H1 (cell line): ENCODE data around the gene CEBPB. TPM values are rescaled to one million over a fixed set of nuclear protein-coding genes. Genes with fewer than 3 reads are reported as not detected.
A peak's percentile ranks its signal among the peaks of the same experiment; 100 is the strongest.

Experiments
- BACH1 ChIP-seq: IDR thresholded peaks from 2 replicates; pipeline ENCODE4 v1.6.1; 2012; ENCODE audit warnings: low read length, improper control_type of control experiment
- CHD2 ChIP-seq: IDR thresholded peaks from 2 replicates; pipeline ENCODE4 v1.6.1; 2012; ENCODE audit warnings: low read length, improper control_type of control experiment
- CREB1 ChIP-seq: IDR thresholded peaks from 2 replicates; pipeline ENCODE4 v1.6.1; 2012; ENCODE audit warnings: inconsistent platforms
- CTCF ChIP-seq, 3 experiments: IDR thresholded peaks; 1 replicate in 2 of 3; 2 replicates in 1 of 3; pipeline versions ENCODE4 v1.5.1 to v1.6.1; 2011; ENCODE audit warnings: low read length in 3 of 3, mild to moderate bottlenecking in 3 of 3, inconsistent platforms in 2 of 3, low read depth in 1 of 3, moderate library complexity in 1 of 3; ENCODE audit not compliant: insufficient read depth in 1 of 3; ENCODE audit errors: control extremely low read depth in 1 of 3
- EZH2 ChIP-seq: fragments of 200-600 bp; sonication (generic); IDR thresholded peaks from 2 replicates; pipeline ENCODE4 v1.7.1; 2012; ENCODE audit warnings: low read depth, mild to moderate bottlenecking, moderate library complexity, low read length, inconsistent platforms; ENCODE audit not compliant: severe bottlenecking
- HDAC2 ChIP-seq, 2 experiments: fragments of 300-600 bp in 1 of 2; sonication (generic) in 1 of 2; IDR thresholded peaks; 2 replicates each; pipeline ENCODE4 v1.6.1; 2011 to 2012; ENCODE audit warnings: low read depth in 2 of 2, low read length in 2 of 2, mild to moderate bottlenecking in 2 of 2, moderate library complexity in 2 of 2, borderline replicate concordance in 1 of 2, inconsistent platforms in 1 of 2
- KDM1A ChIP-seq: fragments of 200-600, 300-600 bp; sonication (generic); IDR thresholded peaks from 2 replicates; pipeline ENCODE4 v1.7.1; 2016; ENCODE audit warnings: mild to moderate bottlenecking, low read length, borderline replicate concordance
- POLR2A ChIP-seq, 2 experiments: IDR thresholded peaks; 1 replicate in 1 of 2; 2 replicates in 1 of 2; pipeline ENCODE4 v1.6.1; 2011; ENCODE audit warnings: low read depth in 2 of 2, low read length in 2 of 2, mild to moderate bottlenecking in 2 of 2; ENCODE audit errors: control extremely low read depth in 1 of 2
- RAD21 ChIP-seq, 2 experiments: IDR thresholded peaks in 1 of 2; conservative IDR thresholded peaks in 1 of 2; 2 replicates each; pipeline ENCODE4 v1.6.1; 2011; ENCODE audit warnings: low read depth in 2 of 2, low read length in 2 of 2, improper control_type of control experiment in 1 of 2, inconsistent platforms in 1 of 2, mild to moderate bottlenecking in 1 of 2, moderate library complexity in 1 of 2
- RNF2 ChIP-seq: fragments of 200-900, 300-1000 bp; sonication (generic); IDR thresholded peaks from 2 replicates; pipeline ENCODE4 v1.7.1; 2016; ENCODE audit warnings: borderline replicate concordance, low read depth, mild to moderate bottlenecking, antibody characterized with exemption, low read length; ENCODE audit not compliant: poor library complexity, severe bottlenecking; ENCODE audit errors: missing control alignments
- SP4 ChIP-seq: IDR thresholded peaks from 2 replicates; pipeline ENCODE4 v1.6.1; 2012; ENCODE audit warnings: low read length, inconsistent platforms
- SRF ChIP-seq: IDR thresholded peaks from 2 replicates; pipeline ENCODE4 v1.6.1; 2011; ENCODE audit warnings: mild to moderate bottlenecking, low read depth, low read length, moderate library complexity
- TEAD4 ChIP-seq: IDR thresholded peaks from 2 replicates; pipeline ENCODE4 v1.6.1; 2012; ENCODE audit warnings: low read depth, low read length, inconsistent platforms, mixed read lengths
- polyA plus RNA-seq, 7 experiments: library from polyadenylated mRNA; depleted of rRNA in 3 of 7; stranded (reverse) in 5 of 7; unstranded in 2 of 7; fragments of >200 nt in 5 of 7; fragments of 200-250 nt in 2 of 7; gene quantifications; 1 replicate in 5 of 7; 2 replicates in 1 of 7; 4 replicates in 1 of 7; pipeline versions ENCODE4 v1.2.1 to v1.2.3, GENCODE V29; 2011 to 2013; ENCODE audit warnings: missing spikeins in 2 of 7, mixed read lengths in 2 of 7
- total RNA-seq: library from RNA; stranded (reverse); fragmentation: NEBNext Ultra II Directional; extraction: Animal tissue kit (Norgen Biotek cat#: 25700); gene quantifications from 2 replicates; pipeline ENCODE4 v1.2.1, GENCODE V29; 2021

The CEBPB gene
- total and polyA plus RNA-seq, 2 of the 8 experiments (the other 6 are each of a cell fraction or from before 2014, with no cell fraction given) = 7.1 to 24.1 TPM

GRCh38 chr20:50169329-50169823 lies 21.3 kb upstream of the CEBPB start (continued):
- no peak for TF ChIP-seq EZH2
- no peak for TF ChIP-seq SRF
- no peak for TF ChIP-seq KDM1A
- TF ChIP-seq CTCF (IDR thresholded peaks at IDR 0.05; ENCODE audit: control extremely low read depth in 1 of 3, insufficient read depth in 1 of 3, low read depth in 1 of 3, low read length in 3 of 3) = peak; percentile 77 to 89 (median 87)
- TF ChIP-seq BACH1 = no peak
- no peak for TF ChIP-seq POLR2A (IDR thresholded peaks at IDR 0.05; ENCODE audit: control extremely low read depth in 1 of 2, low read depth in 2 of 2, low read length in 2 of 2)
- TF ChIP-seq CHD2 = no peak
- TF ChIP-seq HDAC2 (IDR thresholded peaks at IDR 0.05; ENCODE audit: borderline replicate concordance in 1 of 2, low read depth in 2 of 2, low read length in 2 of 2) = no peak
- TF ChIP-seq RNF2 = no peak
- no peak for TF ChIP-seq SP4
- 0 out of 2 replicates have a peak, but pooled peaks have one; percentile 10 for TF ChIP-seq TEAD4
- TF ChIP-seq CREB1 = no peak
- TF ChIP-seq RAD21 (IDR thresholded peaks at IDR 0.05 in 1 of 2, conservative IDR thresholded peaks at IDR 0.05 in 1 of 2; ENCODE audit: low read depth in 2 of 2, low read length in 2 of 2) = peak; percentile 83 to 87
